Esophagus squamous epithelium (tissue), 5 donors: ENCODE data around the gene OTOG. TPM values are rescaled to one million over a fixed set of nuclear protein-coding genes. Genes with fewer than 3 reads are reported as not detected.

Source experiments
- DNase-seq: peaks from one replicate; lab custom pipeline; 2025; lab: John Stamatoyannopoulos, UW
- H3K27ac ChIP-seq, 4 donors: fragments of 200-600 bp; sonication (generic); one replicate each; pipeline ENCODE4 v1.5.1; 2016 to 2019; ENCODE audit warnings: mild to moderate bottlenecking in 1 of 4
- H3K27me3 ChIP-seq, 4 donors: fragments of 200-600 bp; sonication (generic); 1 replicate in 3 of 4; 2 replicates in 1 of 4; pipeline versions ENCODE4 v1.5.1 to v1.6.0; 2017 to 2021; ENCODE audit warnings: antibody characterized with exemption in 1 of 4
- H3K36me3 ChIP-seq, 3 donors: fragments of 200-600 bp; sonication (generic); one replicate each; pipeline ENCODE4 v1.5.1; 2016 to 2019
- H3K4me1 ChIP-seq, 3 donors: fragments of 200-600 bp; sonication (generic); one replicate each; pipeline ENCODE4 v1.5.1; 2017 to 2019
- H3K4me3 ChIP-seq, 4 donors: fragments of 200-600 bp; sonication (generic); 1 replicate in 3 of 4; 2 replicates in 1 of 4; pipeline ENCODE4 v1.5.1; 2016 to 2019; ENCODE audit warnings: mild to moderate bottlenecking in 2 of 4, moderate library complexity in 1 of 4
- H3K9me3 ChIP-seq, 3 donors: fragments of 200-600 bp; sonication (generic); one replicate each; pipeline ENCODE4 v1.5.1; 2016 to 2019
- POLR2A ChIP-seq, 4 donors: fragments of 450-650 bp; IDR thresholded peaks; one replicate each; pipeline ENCODE4 v1.6.1; 2017; ENCODE audit warnings: antibody characterized with exemption in 4 of 4, mild to moderate bottlenecking in 4 of 4, moderate library complexity in 3 of 4
- WGBS, 2 donors: methylation state at CpG; one replicate each; pipeline ENCODE4 v1.1.5; 2018; 5-methylcytosine and 5-hydroxymethylcytosine counted together
- intact Hi-C: fragments of 100-400 bp; cut with DNase I; formaldehyde crosslinking; loops from one replicate; pipeline ENCODE4 v1.15.0; 2022
- total RNA-seq, 4 donors: library from RNA; depleted of rRNA; stranded (reverse); fragments of >200 nt; gene quantifications; one replicate each; pipeline ENCODE4 v1.1.0, GENCODE V29; 2016
- TF ChIP-seq, protein P1 (sequence below), 6 experiments: fragments of 450-650 bp in 4 of 6; fragments of 200-600 bp in 2 of 6; sonication (generic) in 2 of 6; IDR thresholded peaks; one replicate each; pipeline ENCODE4 v1.5.1; 2016 to 2019; ENCODE audit warnings: antibody characterized with exemption in 6 of 6, mild to moderate bottlenecking in 4 of 6, moderate library complexity in 4 of 6
- donor health status: DM: yes; HTN: yes; CAD: no.

OTOG gene
- total RNA-seq, 4 donors from 2014 or later: not detected

DNA sequence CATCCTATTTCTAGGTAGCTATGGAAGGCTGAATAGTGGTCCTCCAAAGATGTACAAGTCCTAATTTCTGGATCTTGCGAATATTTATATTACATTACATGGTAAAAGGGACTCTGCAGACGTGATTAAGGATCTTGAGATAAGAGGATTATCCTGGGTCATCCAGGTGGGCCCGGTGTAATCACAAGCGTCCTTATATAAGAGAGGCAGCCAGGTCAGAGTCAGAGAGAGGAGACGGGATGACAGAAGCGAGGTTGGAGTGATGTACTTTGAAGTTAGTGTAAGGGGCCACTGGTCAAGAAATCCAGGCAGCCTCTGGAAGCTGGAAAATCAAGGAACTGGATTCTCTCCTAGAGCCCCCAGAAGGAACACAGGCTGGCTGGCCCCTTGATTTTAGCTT, 102.2 kb downstream of the OTOG start:
- TF ChIP-seq, protein P1, sequence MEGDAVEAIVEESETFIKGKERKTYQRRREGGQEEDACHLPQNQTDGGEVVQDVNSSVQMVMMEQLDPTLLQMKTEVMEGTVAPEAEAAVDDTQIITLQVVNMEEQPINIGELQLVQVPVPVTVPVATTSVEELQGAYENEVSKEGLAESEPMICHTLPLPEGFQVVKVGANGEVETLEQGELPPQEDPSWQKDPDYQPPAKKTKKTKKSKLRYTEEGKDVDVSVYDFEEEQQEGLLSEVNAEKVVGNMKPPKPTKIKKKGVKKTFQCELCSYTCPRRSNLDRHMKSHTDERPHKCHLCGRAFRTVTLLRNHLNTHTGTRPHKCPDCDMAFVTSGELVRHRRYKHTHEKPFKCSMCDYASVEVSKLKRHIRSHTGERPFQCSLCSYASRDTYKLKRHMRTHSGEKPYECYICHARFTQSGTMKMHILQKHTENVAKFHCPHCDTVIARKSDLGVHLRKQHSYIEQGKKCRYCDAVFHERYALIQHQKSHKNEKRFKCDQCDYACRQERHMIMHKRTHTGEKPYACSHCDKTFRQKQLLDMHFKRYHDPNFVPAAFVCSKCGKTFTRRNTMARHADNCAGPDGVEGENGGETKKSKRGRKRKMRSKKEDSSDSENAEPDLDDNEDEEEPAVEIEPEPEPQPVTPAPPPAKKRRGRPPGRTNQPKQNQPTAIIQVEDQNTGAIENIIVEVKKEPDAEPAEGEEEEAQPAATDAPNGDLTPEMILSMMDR (IDR thresholded peaks at IDR 0.05): no peak
- TF ChIP-seq POLR2A (IDR thresholded peaks at IDR 0.05): no peak
- no peak overlapping the region for H3K4me3 ChIP-seq
- 52 to 56% methylated on average over 6 of the region's 6 CpGs for WGBS, 2 donors

DNA sequence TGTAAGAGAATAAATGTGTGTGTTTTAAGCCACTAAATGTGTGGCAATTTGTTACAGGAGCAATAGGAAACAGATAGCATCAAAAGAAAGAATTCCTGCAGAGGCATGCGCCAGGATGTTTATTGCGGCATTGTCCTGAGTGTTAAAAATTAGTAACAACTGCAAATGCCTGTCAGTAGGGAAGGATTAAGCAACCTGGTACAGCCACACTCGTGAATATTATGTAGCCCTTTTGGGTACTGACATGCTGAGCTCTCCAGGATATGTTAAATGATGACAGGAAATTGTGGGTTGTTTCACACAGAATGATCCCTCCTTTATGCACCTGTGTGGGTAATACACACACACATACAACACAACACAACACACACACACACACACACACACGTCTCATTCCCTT, 102.6 kb downstream of the OTOG start:
- Histone ChIP-seq H3K9me3 (no peaks in the 10 kb centered on the region), H3K36me3 (no peaks in the 10 kb centered on the region), H3K27ac (no peak overlapping the region), H3K27me3 (peaks cover 0 to 48% (median 0%) of the 10 kb centered on the region in 4 donors), H3K4me3 (no peak overlapping the region), H3K4me1 (no peaks in the 10 kb centered on the region)
- WGBS, 2 donors: 31 to 48% methylated on average over 4 of the region's 4 CpGs
- no peak for DNase-seq
- intact Hi-C loops: no loop called here
- no peak for TF ChIP-seq POLR2A (IDR thresholded peaks at IDR 0.05)
- TF ChIP-seq, protein P1 (IDR thresholded peaks at IDR 0.05): no peak

More for the DNA sequence above, 102.2 kb downstream of the OTOG start:
- H3K36me3 ChIP-seq: no peaks in the 10 kb centered on the region
- H3K27me3 ChIP-seq: peaks cover 0 to 48% (median 0%) of the 10 kb centered on the region in 4 donors
- no peak overlapping the region for H3K27ac ChIP-seq
- H3K9me3 ChIP-seq: no peaks in the 10 kb centered on the region
- DNase-seq: no peak
- no peaks in the 10 kb centered on the region for H3K4me1 ChIP-seq
- intact Hi-C loops: no loop called here

DNA sequence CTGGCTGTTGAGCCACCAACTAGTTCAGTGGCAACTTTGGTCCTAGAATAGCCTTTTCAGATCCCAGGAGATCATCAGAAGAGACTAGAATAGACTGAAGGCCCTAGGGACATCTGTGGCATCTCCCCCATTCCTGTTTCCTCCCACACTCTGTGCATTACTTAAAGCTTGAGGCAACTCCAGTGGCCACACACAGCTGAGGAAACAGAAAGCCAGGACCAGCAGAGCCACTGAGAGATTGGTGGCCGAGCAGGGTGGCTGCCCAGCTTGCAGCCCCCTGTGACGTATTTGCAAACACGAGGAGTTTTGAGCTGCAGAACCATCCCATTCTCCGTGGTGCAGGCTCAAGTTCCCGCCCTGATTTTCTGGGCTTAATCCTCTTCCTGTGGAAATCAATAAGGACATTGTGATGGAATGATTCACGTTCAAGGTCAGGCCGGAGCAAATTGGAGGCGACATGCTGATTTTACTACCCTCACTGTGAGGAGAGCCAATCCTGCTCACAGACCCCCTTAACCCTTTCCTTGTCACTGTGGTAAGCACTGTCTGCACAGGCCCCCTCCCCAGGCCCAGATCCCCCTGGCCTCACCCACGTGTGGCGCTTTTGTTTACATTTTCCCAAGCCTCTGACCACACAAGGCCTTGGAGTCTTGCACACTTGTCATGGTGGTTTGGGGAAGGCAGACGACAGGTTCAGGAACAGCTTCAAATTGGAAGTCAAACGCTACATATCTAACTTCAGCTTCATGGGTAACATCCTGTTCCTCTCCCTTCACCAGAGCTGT, 103.3 kb downstream of the OTOG start:
- 18 to 20% methylated on average over 12 of the region's 12 CpGs for WGBS, 2 donors
- H3K4me3 ChIP-seq: no peak overlapping the region
- no peak for DNase-seq
- no peak overlapping the region for H3K27ac ChIP-seq
- H3K36me3 ChIP-seq: no peaks in the 10 kb centered on the region
- no peak for TF ChIP-seq POLR2A (IDR thresholded peaks at IDR 0.05)
- TF ChIP-seq, protein P1 (IDR thresholded peaks at IDR 0.05): no peak
- H3K9me3 ChIP-seq: no peaks in the 10 kb centered on the region
- H3K27me3 ChIP-seq: peaks cover 0 to 48% (median 0%) of the 10 kb centered on the region in 4 donors
- no peaks in the 10 kb centered on the region for H3K4me1 ChIP-seq
- intact Hi-C loops: no loop called here

DNA sequence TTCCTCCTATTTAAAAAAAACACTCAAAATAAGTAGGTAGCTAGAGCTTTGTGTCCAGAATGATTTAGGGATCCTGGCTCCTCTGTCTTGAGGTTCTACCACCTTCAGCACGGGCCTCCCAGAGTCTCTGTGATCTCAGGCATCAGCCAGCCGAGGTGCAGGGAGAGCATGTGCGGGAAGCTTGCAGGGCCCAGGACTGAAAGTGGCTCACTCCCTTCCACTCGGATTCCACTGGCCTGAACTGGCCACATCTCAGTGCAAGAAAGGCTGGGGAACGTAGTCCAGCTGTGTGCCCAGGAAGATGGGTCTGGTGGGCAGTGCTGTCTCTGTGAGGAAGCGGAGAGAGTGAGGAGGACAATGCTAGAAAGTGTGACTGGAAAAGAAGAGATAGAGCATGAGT, 104.0 kb downstream of the OTOG start:
- Histone ChIP-seq H3K4me3 (no peak overlapping the region), H3K27me3 (peaks cover 0 to 48% (median 0%) of the 10 kb centered on the region in 4 donors), H3K36me3 (no peaks in the 10 kb centered on the region), H3K4me1 (no peaks in the 10 kb centered on the region), H3K9me3 (no peaks in the 10 kb centered on the region), H3K27ac (no peak overlapping the region)
- WGBS, 2 donors: 61 to 78% methylated on average over 4 to 5 of the region's 6 CpGs
- DNase-seq: no peak
- TF ChIP-seq, protein P1 (IDR thresholded peaks at IDR 0.05): no peak
- TF ChIP-seq POLR2A (IDR thresholded peaks at IDR 0.05): no peak
- intact Hi-C loops: no loop called here

DNA sequence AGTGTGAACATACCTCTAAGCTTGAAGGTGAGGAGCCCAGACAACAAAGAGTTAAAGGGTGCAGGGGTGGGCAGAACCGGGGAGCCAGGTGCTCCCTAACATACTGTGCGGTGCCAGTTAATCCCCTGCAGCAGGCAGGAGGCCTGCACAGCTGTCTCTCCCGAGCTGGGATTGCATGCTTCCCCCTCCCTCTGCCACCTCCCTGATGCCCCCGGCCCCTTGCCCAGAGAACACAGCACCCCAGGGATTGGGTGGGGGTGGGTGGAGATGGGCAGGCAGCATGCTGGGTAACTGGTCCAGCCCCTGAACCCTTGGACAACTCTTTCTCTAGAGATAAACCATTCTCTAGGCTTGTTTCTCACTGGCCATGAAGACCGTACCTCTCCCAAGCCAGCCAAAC, 104.6 kb downstream of the OTOG start:
- Histone ChIP-seq H3K27ac (no peak overlapping the region), H3K9me3 (no peaks in the 10 kb centered on the region), H3K4me3 (no peak overlapping the region), H3K4me1 (no peaks in the 10 kb centered on the region), H3K36me3 (no peaks in the 10 kb centered on the region), H3K27me3 (peaks cover 0 to 48% (median 0%) of the 10 kb centered on the region in 4 donors)
- no peak for DNase-seq
- TF ChIP-seq, protein P1 (IDR thresholded peaks at IDR 0.05): no peak
- no peak for TF ChIP-seq POLR2A (IDR thresholded peaks at IDR 0.05)
- intact Hi-C loops: no loop called here
- 32 to 58% methylated on average over 4 of the region's 5 CpGs for WGBS, 2 donors
